Sigmoid colon (tissue), 3 donors: ENCODE measurements around the gene RP2.

Experiments used
- CTCF ChIP-seq, 4 experiments: fragments of 450-650 bp in 3 of 4; fragments of 200-600 bp in 1 of 4; IDR thresholded peaks; one replicate each; pipeline ENCODE4 v1.5.1; 2016 to 2019; ENCODE audit warnings: antibody characterized with exemption in 4 of 4, mild to moderate bottlenecking in 3 of 4, moderate library complexity in 2 of 4
- POLR2A ChIP-seq, 2 donors: fragments of 450-650 bp; IDR thresholded peaks; one replicate each; pipeline ENCODE4 v1.6.1; 2016; ENCODE audit warnings: antibody characterized with exemption in 2 of 2, mild to moderate bottlenecking in 2 of 2, moderate library complexity in 2 of 2

- TF ChIP-seq POLR2A (IDR thresholded peaks at IDR 0.05), result no peak
- TF ChIP-seq CTCF (IDR thresholded peaks at IDR 0.05), result no peak
Observed at GRCh38 chrX:46838486-46838870, 1.6 kb downstream of the RP2 start.
